HG03565 (cell line): ENCODE data around the gene ABCC3.

Experiments
- ATAC-seq: cut with Tn5 transposase; IDR thresholded peaks from one replicate; pipeline ENCODE4 v1.9.1; 2021; ENCODE audit warnings: mild to moderate bottlenecking, moderate library complexity; ENCODE audit not compliant: unreplicated experiment

The ABCC3 gene

DNA sequence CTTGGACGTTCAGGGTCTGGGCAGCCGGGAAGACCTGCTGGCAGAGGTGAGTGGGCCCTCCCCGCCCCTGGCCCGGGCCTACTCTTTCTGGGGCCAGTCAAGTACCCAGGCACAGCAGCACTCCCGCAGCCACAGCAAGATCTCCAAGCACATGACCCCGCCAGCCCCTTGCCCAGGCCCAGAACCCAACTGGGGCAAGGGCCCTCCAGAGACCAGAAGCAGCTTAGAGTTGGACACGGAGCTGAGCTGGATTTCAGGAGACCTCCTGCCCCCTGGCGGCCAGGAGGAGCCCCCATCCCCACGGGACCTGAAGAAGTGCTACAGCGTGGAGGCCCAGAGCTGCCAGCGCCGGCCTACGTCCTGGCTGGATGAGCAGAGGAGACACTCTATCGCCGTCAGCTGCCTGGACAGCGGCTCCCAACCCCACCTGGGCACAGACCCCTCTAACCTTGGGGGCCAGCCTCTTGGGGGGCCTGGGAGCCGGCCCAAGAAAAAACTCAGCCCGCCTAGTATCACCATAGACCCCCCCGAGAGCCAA, 8.6 kb upstream of the ABCC3 start:
- ATAC-seq, result no peak

- no peak for ATAC-seq
Observed at GRCh38 chr17:50627036-50627781, 7.5 kb upstream of the ABCC3 start.

- ATAC-seq, result no peak
Observed at GRCh38 chr17:50627782-50628601, 6.7 kb upstream of the ABCC3 start.

DNA sequence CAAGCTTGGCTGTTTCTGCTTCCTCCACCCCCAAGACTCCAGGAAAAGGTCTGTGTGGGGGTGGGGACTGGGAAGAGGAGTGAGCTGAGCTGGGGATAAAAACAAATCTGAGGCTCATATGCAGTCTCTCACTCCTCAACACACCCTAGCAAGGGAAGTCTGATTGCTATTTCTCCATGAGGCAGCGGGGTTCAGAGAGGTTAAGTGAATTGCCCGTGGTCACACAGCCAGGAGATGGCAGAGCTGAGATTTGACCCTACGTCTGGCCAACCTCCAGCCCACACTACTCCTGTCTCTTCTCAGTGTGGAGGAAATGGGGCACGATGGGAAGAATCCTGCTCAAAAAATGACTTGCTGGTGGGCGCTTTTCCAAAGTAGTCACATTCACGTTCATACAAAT, 4.8 kb upstream of the ABCC3 start:
- ATAC-seq, result no peak

DNA sequence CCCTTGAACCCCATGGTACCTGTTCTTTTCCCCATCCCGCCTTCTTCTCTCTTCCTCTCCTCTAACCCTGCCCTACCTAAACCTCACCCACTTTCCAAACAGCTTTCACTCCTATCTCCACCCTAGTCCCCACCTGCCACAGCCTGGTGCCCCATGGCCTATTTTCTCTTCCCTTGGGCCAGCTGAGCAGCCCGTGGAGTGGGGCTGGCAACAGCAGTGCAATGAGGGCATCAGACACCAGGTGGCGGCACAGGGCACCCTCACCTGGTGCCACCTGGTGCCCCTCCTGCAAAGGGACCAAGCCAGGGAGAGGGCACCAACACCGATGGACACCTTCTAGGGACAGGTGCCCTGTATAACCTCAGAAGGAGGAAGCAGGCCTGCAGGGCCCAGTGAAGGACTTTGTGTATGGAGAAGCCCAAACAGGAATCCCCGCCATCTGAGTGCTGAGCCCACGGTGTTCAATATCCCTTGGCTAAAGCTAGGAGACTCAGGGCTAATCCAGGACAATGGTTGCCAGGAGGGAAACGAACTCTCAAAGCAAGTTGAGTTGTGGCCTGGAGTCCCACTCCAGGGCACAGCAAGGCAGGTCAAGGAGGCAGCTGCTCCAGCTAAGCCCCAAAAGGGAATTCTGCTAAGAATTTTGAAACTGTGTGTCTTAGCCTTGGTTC, 4.0 kb upstream of the ABCC3 start:
- ATAC-seq, result no peak

GRCh38 chr17:50631195-50631907, 3.3 kb upstream of the ABCC3 start:
- no peak for ATAC-seq

DNA sequence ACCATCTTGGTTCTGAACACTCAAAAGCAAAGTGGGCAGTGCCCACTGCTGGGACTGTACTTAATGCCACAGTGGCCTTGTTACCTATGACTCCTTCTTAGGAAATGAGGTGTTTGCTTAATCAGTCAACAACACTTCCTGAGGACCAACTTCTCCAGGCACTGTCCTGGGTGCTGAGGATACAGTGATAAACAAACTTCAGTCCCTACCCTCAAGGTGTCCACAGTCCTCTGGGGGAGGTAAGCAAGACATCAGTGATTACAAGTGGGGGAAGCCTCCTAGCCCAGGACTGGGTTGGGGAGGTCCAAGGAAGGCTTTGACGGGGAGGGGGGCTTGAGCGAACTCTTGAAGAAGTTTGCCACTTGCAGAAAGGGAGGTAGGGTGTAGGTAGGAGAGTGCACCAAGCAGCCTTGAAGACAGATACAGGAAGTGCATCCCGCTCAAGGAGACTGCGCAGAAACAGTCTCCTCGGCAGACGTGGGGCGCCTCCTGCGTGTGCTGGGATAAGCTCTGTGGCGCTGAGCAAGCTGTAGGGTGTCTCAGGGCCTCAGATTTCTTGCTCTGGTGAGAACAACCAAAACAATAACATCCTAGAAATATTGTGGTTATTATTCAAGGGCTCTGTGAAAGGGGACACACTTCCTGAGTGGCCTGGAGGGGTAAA, 2.6 kb upstream of the ABCC3 start:
- no peak for ATAC-seq

DNA sequence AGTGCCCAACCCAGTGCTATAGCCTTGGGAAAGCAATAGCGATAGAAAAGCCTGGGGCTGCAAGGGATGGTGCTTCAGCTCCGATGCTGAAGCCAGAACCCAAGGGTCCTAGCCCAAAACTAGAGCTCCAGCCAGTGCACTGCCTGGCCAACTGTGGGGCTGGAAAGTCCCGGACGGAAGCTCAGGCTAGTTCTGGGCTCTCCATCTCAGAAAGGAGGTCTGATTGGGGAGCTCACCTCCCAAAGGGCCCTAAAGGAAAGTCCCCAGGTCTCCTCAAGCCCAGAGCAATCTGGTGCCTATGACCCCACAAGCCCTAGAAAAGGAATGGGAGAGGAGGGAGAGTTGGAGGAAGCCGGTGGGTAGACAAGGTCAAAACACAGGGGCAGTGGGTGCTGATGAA, 2.0 kb upstream of the ABCC3 start:
- no peak for ATAC-seq

- ATAC-seq, result no peak
Observed at GRCh38 chr17:50633683-50634082, 998 bp upstream of the ABCC3 start.

DNA sequence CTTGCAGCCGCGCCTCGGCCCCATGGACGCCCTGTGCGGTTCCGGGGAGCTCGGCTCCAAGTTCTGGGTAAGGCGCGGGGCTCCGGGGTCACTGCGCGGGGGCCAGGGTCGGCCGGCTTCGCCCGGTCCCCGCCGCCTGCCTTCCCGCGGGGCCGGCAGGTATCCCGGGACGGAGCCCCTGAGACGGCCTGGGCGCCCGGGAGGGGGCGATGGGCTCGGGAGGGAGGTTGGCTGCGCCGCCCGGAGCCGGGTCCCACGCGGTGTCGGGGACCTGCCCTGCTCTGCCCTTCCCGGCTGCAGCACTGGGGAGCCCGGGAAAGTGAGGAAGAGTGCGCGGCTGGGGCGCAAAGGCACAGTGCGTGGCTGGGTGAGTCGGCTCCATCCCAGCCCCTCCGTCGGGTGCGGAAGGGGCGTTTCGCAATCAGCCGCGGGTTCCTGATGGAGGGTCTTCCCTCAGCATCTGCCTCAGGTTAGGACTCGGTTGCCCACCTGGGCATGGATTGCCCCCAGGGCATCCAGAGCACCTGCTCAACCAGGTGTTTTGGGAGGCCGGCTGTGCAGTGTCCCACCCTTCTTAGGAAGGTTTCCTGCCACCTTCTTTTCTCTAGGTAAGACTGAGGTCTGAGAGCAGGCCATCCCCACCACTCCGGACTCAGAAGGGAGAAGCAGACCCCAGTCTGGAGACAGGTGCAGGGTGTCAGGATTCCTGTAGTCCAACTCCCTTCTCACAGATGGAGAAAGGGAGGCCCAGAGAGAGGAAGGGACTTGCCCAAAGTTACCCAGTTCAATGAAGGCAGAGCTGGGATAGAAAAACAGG, 442 bp downstream of the ABCC3 start:
- ATAC-seq, result no peak

- no peak for ATAC-seq
Observed at GRCh38 chr17:50635732-50635981, 976 bp downstream of the ABCC3 start.

GRCh38 chr17:50635982-50636803, 1.5 kb downstream of the ABCC3 start:
- ATAC-seq, result no peak

- no peak for ATAC-seq
Observed at GRCh38 chr17:50636804-50637195, 2.1 kb downstream of the ABCC3 start.

DNA sequence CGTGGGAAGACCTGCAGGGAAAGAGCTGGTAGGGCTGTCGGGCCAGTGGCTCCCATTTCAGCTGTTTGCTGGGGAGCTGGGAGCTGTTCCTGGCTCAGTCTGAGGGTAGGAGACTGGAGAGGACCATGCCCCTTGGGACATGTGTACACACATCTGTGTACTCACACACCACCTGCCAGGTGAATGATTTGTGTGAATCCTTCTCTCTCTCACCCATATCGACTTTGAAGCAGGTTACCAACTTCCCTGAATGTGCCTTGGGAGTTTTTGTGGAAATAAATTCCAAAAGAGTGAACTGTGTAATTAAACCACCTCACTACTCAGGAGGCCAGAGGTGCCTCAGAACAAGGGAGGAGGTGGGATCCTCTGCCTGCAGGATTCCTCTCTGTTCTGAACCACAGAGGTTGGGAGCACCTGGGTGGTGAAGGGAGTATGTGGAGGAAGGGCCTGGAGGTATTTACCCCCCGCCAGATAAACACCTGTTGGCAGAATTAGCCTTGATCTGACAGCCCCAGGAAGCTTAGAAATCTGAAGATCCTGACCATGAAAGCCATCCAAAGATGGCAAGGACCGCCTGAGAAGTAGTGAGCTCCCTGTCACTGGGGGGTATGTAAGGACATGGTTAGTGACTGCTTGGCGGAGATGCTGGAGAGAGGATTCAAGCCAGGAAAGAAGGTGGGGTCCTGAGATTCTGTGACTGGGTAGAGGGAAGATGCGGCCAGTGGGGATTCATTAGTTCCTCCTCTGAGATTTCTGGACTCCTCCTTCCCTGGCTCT, 3.3 kb downstream of the ABCC3 start:
- ATAC-seq, result no peak

GRCh38 chr17:50638606-50638965, 3.9 kb downstream of the ABCC3 start:
- no peak for ATAC-seq

GRCh38 chr17:50638966-50639713, 4.5 kb downstream of the ABCC3 start:
- no peak for ATAC-seq

DNA sequence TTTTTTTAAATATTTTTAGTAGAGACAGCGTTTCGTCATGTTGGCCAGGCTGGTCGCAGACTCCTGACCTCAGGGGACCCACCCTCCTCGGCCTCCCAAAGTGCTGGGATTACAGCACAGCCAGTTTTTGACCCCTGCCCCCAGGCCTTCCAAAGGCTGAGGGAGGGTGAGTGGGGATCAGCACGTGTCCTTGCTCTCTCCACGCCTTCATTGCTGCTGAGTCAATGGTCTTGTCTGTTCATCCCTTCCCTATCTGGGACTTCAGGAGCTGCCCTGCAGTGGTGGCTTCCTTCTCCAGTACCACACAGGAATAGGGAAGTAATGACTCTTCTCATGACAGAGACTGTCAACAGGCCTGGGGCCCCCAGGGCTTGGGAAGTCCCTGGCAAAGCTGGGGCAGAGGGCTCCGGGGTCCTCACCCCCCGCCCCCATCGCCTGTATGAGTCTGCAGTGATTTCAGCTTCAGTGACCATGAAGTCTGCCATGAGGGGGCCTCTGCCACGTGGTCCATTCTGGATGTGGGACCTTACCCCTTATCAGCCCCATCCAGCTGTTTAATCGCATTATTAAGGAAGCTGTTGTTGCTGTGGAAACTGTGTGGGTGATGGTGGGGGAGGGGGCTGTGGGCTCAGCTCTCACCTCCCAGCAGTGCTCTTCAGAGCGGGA, 6.1 kb downstream of the ABCC3 start:
- no peak for ATAC-seq
